ENCODE measurements around the gene CC2D1B. TPM values are rescaled to one million over a fixed set of nuclear protein-coding genes. Genes with fewer than 3 reads are reported as not detected.

Gene CC2D1B
- total and polyA plus RNA-seq, 12 donors, result 23.8 to 43.0 (median 30.5) TPM

DNA sequence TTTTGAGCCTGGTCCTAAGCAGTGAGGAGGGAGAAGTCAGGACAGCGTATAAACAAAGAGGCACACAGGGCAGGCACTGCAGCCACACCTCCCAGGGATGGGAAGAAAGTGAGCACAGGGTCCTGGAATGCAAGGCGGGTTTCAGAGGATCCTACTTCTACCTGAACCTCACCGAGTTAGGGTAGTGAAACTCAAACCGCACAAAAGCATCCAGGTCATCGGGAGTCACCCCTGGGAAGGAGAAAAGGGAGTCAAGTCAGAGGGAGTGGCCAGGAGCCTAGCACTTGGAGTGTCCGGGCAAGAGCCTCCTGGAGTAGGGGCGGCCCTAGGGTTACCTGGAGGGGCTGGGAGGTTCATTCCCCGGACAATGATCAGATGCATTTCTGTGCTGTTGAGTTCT is 10.6 kb downstream of the CC2D1B start:
- TF ChIP-seq, protein P1, sequence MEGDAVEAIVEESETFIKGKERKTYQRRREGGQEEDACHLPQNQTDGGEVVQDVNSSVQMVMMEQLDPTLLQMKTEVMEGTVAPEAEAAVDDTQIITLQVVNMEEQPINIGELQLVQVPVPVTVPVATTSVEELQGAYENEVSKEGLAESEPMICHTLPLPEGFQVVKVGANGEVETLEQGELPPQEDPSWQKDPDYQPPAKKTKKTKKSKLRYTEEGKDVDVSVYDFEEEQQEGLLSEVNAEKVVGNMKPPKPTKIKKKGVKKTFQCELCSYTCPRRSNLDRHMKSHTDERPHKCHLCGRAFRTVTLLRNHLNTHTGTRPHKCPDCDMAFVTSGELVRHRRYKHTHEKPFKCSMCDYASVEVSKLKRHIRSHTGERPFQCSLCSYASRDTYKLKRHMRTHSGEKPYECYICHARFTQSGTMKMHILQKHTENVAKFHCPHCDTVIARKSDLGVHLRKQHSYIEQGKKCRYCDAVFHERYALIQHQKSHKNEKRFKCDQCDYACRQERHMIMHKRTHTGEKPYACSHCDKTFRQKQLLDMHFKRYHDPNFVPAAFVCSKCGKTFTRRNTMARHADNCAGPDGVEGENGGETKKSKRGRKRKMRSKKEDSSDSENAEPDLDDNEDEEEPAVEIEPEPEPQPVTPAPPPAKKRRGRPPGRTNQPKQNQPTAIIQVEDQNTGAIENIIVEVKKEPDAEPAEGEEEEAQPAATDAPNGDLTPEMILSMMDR (IDR thresholded peaks at IDR 0.05), result no peak
- no peak for TF ChIP-seq POLR2A (IDR thresholded peaks at IDR 0.05)
- intact Hi-C loops (cut with DNase I), result no loop called here
- 91 to 95% (median 92%) methylated on average over 8 of the region's 8 CpGs for WGBS, 4 donors
- Histone ChIP-seq H3K27me3 (no peaks in the 10 kb centered on the region), H3K9me3 (replicated peaks in 1 of 3) (no peaks in the 10 kb centered on the region), H3K4me1 (replicated peaks in 1 of 2) (no peaks in the 10 kb centered on the region), H3K27ac (no peak overlapping the region), H3K4me3 (no peak overlapping the region), H3K36me3 (replicated peaks in 1 of 2) (peaks cover 0 to 88% of the 10 kb centered on the region in 2 donors)
- DNase-seq, result peak in 1 of 7 donors; percentile 44

DNA sequence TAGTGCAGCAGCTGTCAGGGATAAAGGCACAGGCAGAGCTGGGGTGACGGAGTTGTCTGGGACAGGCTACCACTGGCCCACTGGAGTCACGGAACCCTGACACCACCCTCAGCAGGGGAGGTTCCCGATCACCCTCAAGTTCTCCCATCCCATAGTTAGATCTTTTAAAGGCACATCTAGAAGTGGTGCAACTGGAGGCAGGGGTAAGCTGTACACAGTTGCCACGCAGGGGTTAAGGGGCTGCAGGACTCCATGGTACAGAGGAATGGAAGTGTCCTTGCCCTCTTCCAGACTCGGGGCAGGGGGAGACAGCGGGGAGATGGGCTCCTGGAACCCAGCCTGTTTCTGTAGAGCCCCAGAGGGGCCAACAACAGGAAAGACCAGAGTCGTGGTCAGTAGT is 13.3 kb downstream of the CC2D1B start:
- H3K27ac ChIP-seq, result no peak overlapping the region
- no peak for DNase-seq
- H3K4me3 ChIP-seq, result no peak overlapping the region
- WGBS, 4 donors, result 68 to 94% (median 79%) methylated on average over 6 to 7 of the region's 7 CpGs
- TF ChIP-seq, protein P1 (IDR thresholded peaks at IDR 0.05), result no peak
- no peak for TF ChIP-seq POLR2A (IDR thresholded peaks at IDR 0.05)
- no peaks in the 10 kb centered on the region for H3K4me1 ChIP-seq (replicated peaks in 1 of 2)
- intact Hi-C loops (cut with DNase I), result no loop called here
- no peaks in the 10 kb centered on the region for H3K9me3 ChIP-seq (replicated peaks in 1 of 3)
- H3K36me3 ChIP-seq (replicated peaks in 1 of 2), result peaks cover 0 to 60% of the 10 kb centered on the region in 2 donors
- no peaks in the 10 kb centered on the region for H3K27me3 ChIP-seq

DNA sequence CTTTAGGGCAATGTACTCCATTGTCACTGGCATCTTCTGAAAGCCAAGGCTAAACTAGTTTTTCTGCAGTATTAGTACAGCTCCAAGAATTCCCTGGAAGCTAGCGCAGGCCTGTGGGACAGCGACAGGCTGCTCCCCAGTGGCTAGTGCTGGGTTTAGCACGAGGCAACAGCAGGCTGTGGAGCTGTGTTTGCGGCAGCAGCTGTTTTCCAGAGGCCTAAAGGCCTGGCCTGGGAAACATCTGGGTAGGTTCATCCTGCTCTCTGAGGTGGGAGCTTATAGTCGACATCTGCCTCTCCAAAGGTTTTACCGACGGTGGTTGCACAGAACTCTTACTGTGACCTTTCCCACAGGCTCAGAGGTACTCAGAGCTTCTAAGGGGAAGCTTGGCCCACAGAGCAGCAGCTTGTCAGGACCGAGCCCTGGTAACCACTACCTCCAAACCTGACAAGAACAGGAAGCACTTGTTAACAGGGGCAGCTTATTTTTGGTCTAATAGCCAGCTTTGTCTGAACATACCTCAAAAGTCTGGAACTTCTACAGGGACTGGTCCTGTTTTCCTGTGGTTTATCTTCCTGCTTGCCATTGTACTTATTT is 17.2 kb downstream of the CC2D1B start:
- Histone ChIP-seq H3K4me3 (no peak overlapping the region), H3K27ac (peak overlapping the region in 1 of 5 donors; percentile 6), H3K27me3 (no peaks in the 10 kb centered on the region), H3K4me1 (replicated peaks in 1 of 2) (no peaks in the 10 kb centered on the region), H3K36me3 (replicated peaks in 1 of 2) (peaks cover 0 to 21% of the 10 kb centered on the region in 2 donors), H3K9me3 (replicated peaks in 1 of 3) (no peaks in the 10 kb centered on the region)
- DNase-seq, result peak in 5 of 7 donors; percentile 40 to 79 (median 48)
- 39 to 42% (median 40%) methylated on average over 7 to 8 of the region's 8 CpGs for WGBS, 4 donors
- no peak for TF ChIP-seq POLR2A (IDR thresholded peaks at IDR 0.05)
- TF ChIP-seq, protein P1 (IDR thresholded peaks at IDR 0.05), result peak in 4 of 6 experiments; percentile 25 to 36 (median 30)
- intact Hi-C loops (cut with DNase I), result no loop called here

DNA sequence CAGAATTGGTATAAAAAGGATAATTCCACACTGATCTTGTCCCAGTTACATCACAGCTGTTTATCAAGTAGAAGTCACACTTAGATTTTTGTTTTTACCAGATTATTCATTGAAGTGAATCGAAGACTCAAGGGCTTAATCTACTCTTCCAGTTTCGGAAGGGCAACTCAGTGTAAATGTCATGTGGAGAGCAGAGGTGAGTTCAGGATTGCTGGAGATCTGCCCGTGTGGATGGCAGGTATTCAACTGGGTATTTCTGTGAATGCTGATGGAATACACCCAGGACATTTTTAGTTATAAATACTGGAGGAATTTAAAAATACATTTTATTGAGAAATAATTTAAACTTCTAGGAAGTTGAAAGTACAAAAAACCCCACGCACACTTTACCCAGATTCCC is 19.4 kb downstream of the CC2D1B start:
- WGBS, 4 donors, result 78 to 83% (median 81%) methylated on average over 4 of the region's 4 CpGs

More for the DNA sequence above, 19.4 kb downstream of the CC2D1B start:
- no peak for DNase-seq
- no peak for TF ChIP-seq POLR2A (IDR thresholded peaks at IDR 0.05)
- TF ChIP-seq, protein P1 (IDR thresholded peaks at IDR 0.05), result no peak
- Histone ChIP-seq H3K27ac (no peak overlapping the region), H3K36me3 (replicated peaks in 1 of 2) (no peaks in the 10 kb centered on the region), H3K27me3 (no peaks in the 10 kb centered on the region), H3K4me3 (no peak overlapping the region), H3K4me1 (replicated peaks in 1 of 2) (no peaks in the 10 kb centered on the region), H3K9me3 (replicated peaks in 1 of 3) (no peaks in the 10 kb centered on the region)
- intact Hi-C loops (cut with DNase I), result no loop called here
